SK-N-SH (cell line): ENCODE results near the gene KANK3. TPM values are rescaled to one million over a fixed set of nuclear protein-coding genes. Genes with fewer than 3 reads are reported as not detected.

Experiments used
- CTCF ChIA-PET: fragments of 300-600, 350-600 bp; formaldehyde crosslinking; extraction: SDS; loops from one replicate; lab custom pipeline; 2021; lab: Yijun Ruan, JAX
- POLR2A ChIA-PET: fragments of 350-600 bp; sonication (Branson Sonifier 250); formaldehyde crosslinking; extraction: SDS; loops from one replicate; lab custom pipeline; 2020; ENCODE audit warnings: antibody characterized with exemption, inconsistent platforms; lab: Yijun Ruan, JAX
- DNase-seq: peaks from one replicate; pipeline ENCODE4 v3.0.0; 2012
- H2AFZ ChIP-seq: fragments of 200-600 bp; sonication (generic); 2 replicates; pipeline ENCODE4 v1.8.1; 2016; ENCODE audit warnings: antibody characterized with exemption, mild to moderate bottlenecking, low read depth
- H3F3A ChIP-seq: fragments of 200-600 bp; sonication (generic); replicated peaks from 2 replicates; pipeline ENCODE3; 2016; ENCODE audit warnings: antibody characterized with exemption, mild to moderate bottlenecking; ENCODE audit not compliant: insufficient read depth
- H3K27ac ChIP-seq, 2 experiments: fragments of 200-500 bp in 1 of 2; fragments of 200-600 bp in 1 of 2; sonication (Bioruptor generic) in 1 of 2; sonication (generic), shearing (Covaris generic) in 1 of 2; 2 replicates each; pipeline versions ENCODE4 v1.5.1 to v1.6.1; 2014 to 2016; ENCODE audit warnings: low read depth in 2 of 2, inconsistent platforms in 1 of 2, low read length in 1 of 2, mild to moderate bottlenecking in 1 of 2, mixed read lengths in 1 of 2
- H3K27me3 ChIP-seq: fragments of 200-600 bp; sonication (generic), shearing (Covaris generic); 2 replicates; pipeline ENCODE4 v1.6.1; 2016; ENCODE audit warnings: mixed run types; ENCODE audit not compliant: insufficient read depth
- H3K36me3 ChIP-seq, 2 experiments: fragments of 200-500 bp in 1 of 2; fragments of 200-600 bp in 1 of 2; sonication (Bioruptor generic) in 1 of 2; sonication (generic) in 1 of 2; replicated peaks in 1 of 2; 2 replicates each; pipeline versions ENCODE3 to v1.5.1; 2014 to 2016; ENCODE audit warnings: low read length in 1 of 2, mild to moderate bottlenecking in 1 of 2; ENCODE audit not compliant: insufficient read depth in 2 of 2, control insufficient read depth in 1 of 2
- H3K4me1 ChIP-seq, 2 experiments: fragments of 200-500 bp in 1 of 2; fragments of 200-600 bp in 1 of 2; sonication (Bioruptor generic) in 1 of 2; sonication (generic), shearing (Covaris generic) in 1 of 2; 2 replicates each; pipeline versions ENCODE4 v1.5.1 to v1.6.1; 2014 to 2016; ENCODE audit warnings: low read depth in 1 of 2, low read length in 1 of 2, mixed run types in 1 of 2; ENCODE audit not compliant: insufficient read depth in 2 of 2, control insufficient read depth in 1 of 2
- H3K4me2 ChIP-seq: fragments of 200-600 bp; sonication (generic), shearing (Covaris generic); 2 replicates; pipeline ENCODE4 v1.6.1; 2017; ENCODE audit warnings: mixed run types
- H3K4me3 ChIP-seq, 2 experiments: fragments of 200-500 bp in 1 of 2; fragments of 200-600 bp in 1 of 2; sonication (Bioruptor generic) in 1 of 2; sonication (generic), shearing (Covaris generic) in 1 of 2; 2 replicates each; pipeline versions ENCODE4 v1.5.1 to v1.8.1; 2014 to 2016; ENCODE audit warnings: low read depth in 2 of 2, inconsistent platforms in 1 of 2, low read length in 1 of 2, mild to moderate bottlenecking in 1 of 2, mixed read lengths in 1 of 2, moderate library complexity in 1 of 2
- H3K79me2 ChIP-seq: fragments of 200-600 bp; sonication (generic); 2 replicates; pipeline ENCODE4 v1.8.1; 2017; ENCODE audit warnings: mild to moderate bottlenecking; ENCODE audit not compliant: insufficient read depth
- H3K9ac ChIP-seq: fragments of 200-600 bp; sonication (generic); 2 replicates; pipeline ENCODE4 v1.6.1; 2017; ENCODE audit warnings: mixed run types
- H3K9me2 ChIP-seq: fragments of 200-600 bp; sonication (generic); 2 replicates; pipeline ENCODE4 v1.6.1; 2017; ENCODE audit warnings: mixed run types
- H3K9me3 ChIP-seq: fragments of 200-600 bp; sonication (generic); 2 replicates; pipeline ENCODE4 v1.6.1; 2017; ENCODE audit warnings: mixed run types, mild to moderate bottlenecking, moderate library complexity
- H4K20me1 ChIP-seq: fragments of 200-600 bp; sonication (generic); 2 replicates; pipeline ENCODE4 v1.6.1; 2017; ENCODE audit warnings: mild to moderate bottlenecking, mixed run types; ENCODE audit not compliant: insufficient read depth
- FOXJ3 ChIP-seq: sonication (generic); formaldehyde crosslinking; IDR thresholded peaks from 2 replicates; pipeline ENCODE4 v1.5.1; 2020; ENCODE audit warnings: mild to moderate bottlenecking, missing genetic modification reagents
- FOXM1 ChIP-seq: IDR thresholded peaks from 2 replicates; pipeline ENCODE4 v1.4.0; 2012; ENCODE audit warnings: low read depth, mild to moderate bottlenecking
- GATA2 ChIP-seq: sonication (generic); formaldehyde crosslinking; IDR thresholded peaks from 2 replicates; pipeline ENCODE4 v1.5.0; 2020; ENCODE audit warnings: mild to moderate bottlenecking, missing genetic modification reagents
- NRF1 ChIP-seq: IDR thresholded peaks from 2 replicates; pipeline ENCODE4 v1.6.1; 2012; ENCODE audit warnings: low read depth, mild to moderate bottlenecking, low read length
- RXRA ChIP-seq: IDR thresholded peaks from 2 replicates; pipeline ENCODE4 v1.4.0; 2012; ENCODE audit warnings: low read depth, mild to moderate bottlenecking, borderline replicate concordance
- SIN3A ChIP-seq: IDR thresholded peaks from 2 replicates; pipeline ENCODE4 v1.6.1; 2012; ENCODE audit warnings: low read depth, mild to moderate bottlenecking, low read length, moderate library complexity, borderline replicate concordance
- TAF1 ChIP-seq: IDR thresholded peaks from 2 replicates; pipeline ENCODE4 v1.6.1; 2012; ENCODE audit warnings: low read depth, mild to moderate bottlenecking, low read length, moderate library complexity, borderline replicate concordance
- TEAD4 ChIP-seq: IDR thresholded peaks from 2 replicates; pipeline ENCODE4 v1.4.0; 2012; ENCODE audit warnings: mild to moderate bottlenecking, borderline replicate concordance; ENCODE audit not compliant: insufficient read depth
- WGBS: methylation state at CpG from one replicate; pipeline ENCODE4 v1.1.6; 2017; ENCODE audit warnings: low lambda C conversion rate; 5-methylcytosine and 5-hydroxymethylcytosine counted together
- polyA plus RNA-seq, 3 experiments: library from polyadenylated mRNA; depleted of rRNA; stranded (reverse); fragments of >200 nt; gene quantifications; 2 replicates each; pipeline ENCODE4 v1.2.3, GENCODE V29; 2012
- TF ChIP-seq, protein P1 (sequence below): fragments of 150-350 bp; IDR thresholded peaks from 2 replicates; pipeline ENCODE4 v1.6.1; 2016; ENCODE audit warnings: mild to moderate bottlenecking, low read depth, low read length
- TF ChIP-seq, protein P2 (sequence below): IDR thresholded peaks from 2 replicates; pipeline ENCODE4 v1.6.1; 2012; ENCODE audit warnings: mild to moderate bottlenecking, low read depth, low read length, moderate library complexity
- TF ChIP-seq, protein P3 (sequence below): IDR thresholded peaks from 2 replicates; pipeline ENCODE4 v1.4.0; 2012; ENCODE audit warnings: low read depth, borderline replicate concordance
- TF ChIP-seq, protein P4 (sequence below): fragments of 150-350 bp; IDR thresholded peaks from 2 replicates; pipeline ENCODE4 v1.6.1; 2017; ENCODE audit warnings: antibody characterized with exemption, low read length, low read depth, borderline replicate concordance
- TF ChIP-seq, protein P5 (sequence below): IDR thresholded peaks from 2 replicates; pipeline ENCODE4; 2012

KANK3 gene
- polyA plus RNA-seq, 1 of the 3 experiments (the other 2 are of a cell fraction): 0.51 TPM

DNA sequence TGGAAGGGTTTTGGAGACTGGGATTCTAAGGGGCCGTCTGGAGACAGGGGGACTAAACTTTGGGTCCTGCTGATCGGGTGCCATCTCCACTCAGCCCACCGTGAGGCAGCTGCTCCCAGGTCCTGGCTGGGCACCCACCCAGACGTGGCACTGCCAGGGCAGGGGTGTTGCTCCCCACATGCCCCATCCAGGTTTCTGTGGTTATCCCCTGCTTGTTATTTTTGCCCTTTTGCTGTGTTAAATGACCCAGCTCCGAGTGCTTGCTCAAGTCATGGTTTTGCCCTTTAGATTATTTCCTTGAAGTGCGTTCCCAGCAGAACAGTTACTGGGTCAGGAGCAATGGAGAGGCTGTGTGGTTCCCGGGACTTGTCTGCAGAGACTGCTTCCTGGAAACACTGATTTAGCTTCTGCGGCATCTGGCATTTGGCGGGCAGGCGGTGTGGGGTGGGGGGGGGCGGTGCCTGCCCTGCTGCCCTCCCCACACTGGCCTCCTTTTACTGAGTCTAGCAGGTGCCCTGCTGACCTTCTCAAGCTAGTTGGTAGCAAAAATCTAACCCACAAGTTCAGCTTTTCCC, 49.0 kb upstream of the KANK3 start (continued):
- TF ChIP-seq, protein P1, sequence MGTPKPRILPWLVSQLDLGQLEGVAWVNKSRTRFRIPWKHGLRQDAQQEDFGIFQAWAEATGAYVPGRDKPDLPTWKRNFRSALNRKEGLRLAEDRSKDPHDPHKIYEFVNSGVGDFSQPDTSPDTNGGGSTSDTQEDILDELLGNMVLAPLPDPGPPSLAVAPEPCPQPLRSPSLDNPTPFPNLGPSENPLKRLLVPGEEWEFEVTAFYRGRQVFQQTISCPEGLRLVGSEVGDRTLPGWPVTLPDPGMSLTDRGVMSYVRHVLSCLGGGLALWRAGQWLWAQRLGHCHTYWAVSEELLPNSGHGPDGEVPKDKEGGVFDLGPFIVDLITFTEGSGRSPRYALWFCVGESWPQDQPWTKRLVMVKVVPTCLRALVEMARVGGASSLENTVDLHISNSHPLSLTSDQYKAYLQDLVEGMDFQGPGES: no peak
- TF ChIP-seq, protein P2, sequence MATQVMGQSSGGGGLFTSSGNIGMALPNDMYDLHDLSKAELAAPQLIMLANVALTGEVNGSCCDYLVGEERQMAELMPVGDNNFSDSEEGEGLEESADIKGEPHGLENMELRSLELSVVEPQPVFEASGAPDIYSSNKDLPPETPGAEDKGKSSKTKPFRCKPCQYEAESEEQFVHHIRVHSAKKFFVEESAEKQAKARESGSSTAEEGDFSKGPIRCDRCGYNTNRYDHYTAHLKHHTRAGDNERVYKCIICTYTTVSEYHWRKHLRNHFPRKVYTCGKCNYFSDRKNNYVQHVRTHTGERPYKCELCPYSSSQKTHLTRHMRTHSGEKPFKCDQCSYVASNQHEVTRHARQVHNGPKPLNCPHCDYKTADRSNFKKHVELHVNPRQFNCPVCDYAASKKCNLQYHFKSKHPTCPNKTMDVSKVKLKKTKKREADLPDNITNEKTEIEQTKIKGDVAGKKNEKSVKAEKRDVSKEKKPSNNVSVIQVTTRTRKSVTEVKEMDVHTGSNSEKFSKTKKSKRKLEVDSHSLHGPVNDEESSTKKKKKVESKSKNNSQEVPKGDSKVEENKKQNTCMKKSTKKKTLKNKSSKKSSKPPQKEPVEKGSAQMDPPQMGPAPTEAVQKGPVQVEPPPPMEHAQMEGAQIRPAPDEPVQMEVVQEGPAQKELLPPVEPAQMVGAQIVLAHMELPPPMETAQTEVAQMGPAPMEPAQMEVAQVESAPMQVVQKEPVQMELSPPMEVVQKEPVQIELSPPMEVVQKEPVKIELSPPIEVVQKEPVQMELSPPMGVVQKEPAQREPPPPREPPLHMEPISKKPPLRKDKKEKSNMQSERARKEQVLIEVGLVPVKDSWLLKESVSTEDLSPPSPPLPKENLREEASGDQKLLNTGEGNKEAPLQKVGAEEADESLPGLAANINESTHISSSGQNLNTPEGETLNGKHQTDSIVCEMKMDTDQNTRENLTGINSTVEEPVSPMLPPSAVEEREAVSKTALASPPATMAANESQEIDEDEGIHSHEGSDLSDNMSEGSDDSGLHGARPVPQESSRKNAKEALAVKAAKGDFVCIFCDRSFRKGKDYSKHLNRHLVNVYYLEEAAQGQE: no peak
- TF ChIP-seq RXRA: no peak
- no peak for TF ChIP-seq FOXM1
- no peak for TF ChIP-seq FOXJ3
- TF ChIP-seq, protein P3, sequence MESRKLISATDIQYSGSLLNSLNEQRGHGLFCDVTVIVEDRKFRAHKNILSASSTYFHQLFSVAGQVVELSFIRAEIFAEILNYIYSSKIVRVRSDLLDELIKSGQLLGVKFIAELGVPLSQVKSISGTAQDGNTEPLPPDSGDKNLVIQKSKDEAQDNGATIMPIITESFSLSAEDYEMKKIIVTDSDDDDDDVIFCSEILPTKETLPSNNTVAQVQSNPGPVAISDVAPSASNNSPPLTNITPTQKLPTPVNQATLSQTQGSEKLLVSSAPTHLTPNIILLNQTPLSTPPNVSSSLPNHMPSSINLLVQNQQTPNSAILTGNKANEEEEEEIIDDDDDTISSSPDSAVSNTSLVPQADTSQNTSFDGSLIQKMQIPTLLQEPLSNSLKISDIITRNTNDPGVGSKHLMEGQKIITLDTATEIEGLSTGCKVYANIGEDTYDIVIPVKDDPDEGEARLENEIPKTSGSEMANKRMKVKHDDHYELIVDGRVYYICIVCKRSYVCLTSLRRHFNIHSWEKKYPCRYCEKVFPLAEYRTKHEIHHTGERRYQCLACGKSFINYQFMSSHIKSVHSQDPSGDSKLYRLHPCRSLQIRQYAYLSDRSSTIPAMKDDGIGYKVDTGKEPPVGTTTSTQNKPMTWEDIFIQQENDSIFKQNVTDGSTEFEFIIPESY: no peak
- TF ChIP-seq SIN3A: no peak
- no peak for TF ChIP-seq TEAD4
- TF ChIP-seq TAF1: no peak

DNA sequence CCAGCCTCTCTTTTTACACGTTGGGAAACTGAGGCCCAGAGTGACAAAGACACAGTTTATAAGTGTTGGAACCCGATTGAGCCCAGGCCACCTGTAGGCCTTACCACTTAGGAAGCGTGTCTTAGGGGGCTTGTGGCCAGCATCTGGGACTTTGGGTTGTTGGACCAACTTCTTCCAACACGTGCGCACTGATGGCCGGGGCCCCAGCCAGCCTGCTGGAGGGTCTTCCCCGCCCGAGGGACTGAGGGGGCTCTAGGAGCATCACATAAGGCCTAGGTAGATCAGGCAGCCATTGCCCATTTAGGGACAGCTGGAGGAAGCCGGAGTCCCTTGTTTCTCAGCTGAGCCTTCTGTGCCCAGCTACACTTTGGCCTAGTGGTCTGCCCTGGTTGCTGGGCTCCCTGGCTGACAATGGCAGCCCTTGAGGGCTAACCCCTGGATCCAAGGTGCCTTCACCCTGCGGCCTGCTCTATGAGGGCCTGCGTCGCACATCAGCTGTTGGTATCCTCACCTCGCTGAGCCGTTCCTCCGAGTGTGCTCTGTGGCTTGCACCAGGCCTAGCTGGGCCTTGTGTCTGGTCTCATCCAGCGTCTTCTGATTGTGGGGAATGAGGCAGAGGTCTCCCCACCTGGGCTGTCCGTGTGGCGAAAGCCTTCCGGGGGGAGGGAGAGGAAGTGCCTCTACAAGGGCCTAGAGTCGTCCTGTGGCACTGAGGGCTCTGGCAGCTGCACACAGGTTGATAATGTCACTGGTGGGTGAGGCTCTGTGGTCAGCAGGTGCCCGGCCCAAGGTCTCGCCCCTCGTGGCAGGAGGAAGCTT, 48.3 kb upstream of the KANK3 start:
- Histone ChIP-seq H3K27ac (peak overlapping the region in 1 of 2 experiments; percentile 80; a peak in 2 of 4 replicates), H2AFZ (no peak overlapping the region), H3K4me3 (peak overlapping the region; percentile 39 to 54; a peak in 3 of 4 replicates), H3K9ac (peak overlapping the region; percentile 28; the same call in 1 of the 2 replicates), H3F3A (peaks cover 16% of the 10 kb centered on the region), H3K9me2 (no peaks in the 10 kb centered on the region), H3K4me2 (peak overlapping the region; percentile 94), H3K27me3 (no peaks in the 10 kb centered on the region), H3K9me3 (no peaks in the 10 kb centered on the region), H3K36me3 (peaks cover 0 to 7% of the 10 kb centered on the region in 2 experiments), H3K4me1 (peaks cover 14 to 31% of the 10 kb centered on the region in 2 experiments; a peak in 2 of 4 replicates), H3K79me2 (peaks cover 72% of the 10 kb centered on the region), H4K20me1 (peaks cover 56% of the 10 kb centered on the region)
- no peak for DNase-seq
- WGBS: 69% methylated on average over 14 of the region's 23 CpGs
- POLR2A ChIA-PET: interaction anchor here (0.6 to 1.9 kb wide), 5 partner anchors 22 to 880 kb away, joined by 3 to 4 read pairs (median 3); partner anchors contain the start of genes MARCHF2 and ZNF414
- CTCF ChIA-PET: interaction anchor here (0.9 to 8.0 kb wide), 2 partner anchors 37 to 115 kb away, joined by 3 to 78 read pairs; no protein-coding TSS in a partner anchor
- TF ChIP-seq TAF1 (no peak), FOXJ3 (no peak), SIN3A (no peak), NRF1 (no peak), GATA2 (CRISPR knock-in tag) (no peak)
- TF ChIP-seq, protein P4, sequence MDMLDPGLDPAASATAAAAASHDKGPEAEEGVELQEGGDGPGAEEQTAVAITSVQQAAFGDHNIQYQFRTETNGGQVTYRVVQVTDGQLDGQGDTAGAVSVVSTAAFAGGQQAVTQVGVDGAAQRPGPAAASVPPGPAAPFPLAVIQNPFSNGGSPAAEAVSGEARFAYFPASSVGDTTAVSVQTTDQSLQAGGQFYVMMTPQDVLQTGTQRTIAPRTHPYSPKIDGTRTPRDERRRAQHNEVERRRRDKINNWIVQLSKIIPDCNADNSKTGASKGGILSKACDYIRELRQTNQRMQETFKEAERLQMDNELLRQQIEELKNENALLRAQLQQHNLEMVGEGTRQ: no peak
- TF ChIP-seq, protein P1: no peak
- TF ChIP-seq, protein P5, sequence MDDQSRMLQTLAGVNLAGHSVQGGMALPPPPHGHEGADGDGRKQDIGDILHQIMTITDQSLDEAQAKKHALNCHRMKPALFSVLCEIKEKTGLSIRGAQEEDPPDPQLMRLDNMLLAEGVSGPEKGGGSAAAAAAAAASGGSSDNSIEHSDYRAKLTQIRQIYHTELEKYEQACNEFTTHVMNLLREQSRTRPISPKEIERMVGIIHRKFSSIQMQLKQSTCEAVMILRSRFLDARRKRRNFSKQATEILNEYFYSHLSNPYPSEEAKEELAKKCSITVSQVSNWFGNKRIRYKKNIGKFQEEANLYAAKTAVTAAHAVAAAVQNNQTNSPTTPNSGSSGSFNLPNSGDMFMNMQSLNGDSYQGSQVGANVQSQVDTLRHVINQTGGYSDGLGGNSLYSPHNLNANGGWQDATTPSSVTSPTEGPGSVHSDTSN: no peak
